HCT116 (cell line): Measurements from ENCODE around the gene FN3KRP. TPM values are rescaled to one million over a fixed set of nuclear protein-coding genes. Genes with fewer than 3 reads are reported as not detected.

Experiments used
- ATAC-seq: fragments of 200-7000 bp; cut with Tn5 transposase; 2 replicates; pipeline ENCODE4 v1.9.1; 2020; ENCODE audit warnings: mild to moderate bottlenecking, moderate library complexity
- BruUV-seq: library from RNA; stranded (reverse); fragments of 400-500 nt; replicated peaks from 2 replicates; lab custom pipeline; 2021; lab: Mats Ljungman, UMichigan
- CTCF ChIA-PET: fragments of 300-600 bp; sonication (Branson Sonifier 250); formaldehyde crosslinking; loops from one replicate; lab custom pipeline; 2021; ENCODE audit warnings: antibody characterized with exemption; lab: Charles Lee
- POLR2A ChIA-PET: fragments of 300-600, 350-600 bp; sonication (Branson Sonifier 250); formaldehyde crosslinking; loops from one replicate; lab custom pipeline; 2021; ENCODE audit warnings: antibody characterized with exemption; lab: Charles Lee
- RAD21 ChIA-PET, 2 experiments: fragments of 300-600 bp; sonication (Branson Sonifier 250); formaldehyde crosslinking; loops; one replicate each; lab custom pipeline; 2023; ENCODE audit warnings: low total read pairs in 2 of 2; ENCODE audit not compliant: uncharacterized antibody in 2 of 2, unreplicated experiment in 2 of 2, low non-redundant PET in 1 of 2; lab: Charles Lee
- DNase-seq: peaks from one replicate; pipeline ENCODE4 v3.0.0-alpha.2; 2010; ENCODE audit warnings: low read depth, low spot score
- H2AFZ ChIP-seq: fragments of 200-600 bp; shearing (Covaris generic), sonication (generic); 2 replicates; pipeline ENCODE4 v1.6.1; 2017; ENCODE audit warnings: low read depth, mixed run types, mixed read lengths, antibody characterized with exemption, low read length; ENCODE audit not compliant: poor library complexity, severe bottlenecking
- H3K27ac ChIP-seq: 2 replicates; pipeline ENCODE4 v1.5.1; 2012; ENCODE audit warnings: low read depth, low read length
- H3K27me3 ChIP-seq: fragments of 200-600 bp; sonication (generic); 2 replicates; pipeline ENCODE4 v1.6.1; 2016; ENCODE audit warnings: mixed run types, low read length, mixed read lengths; ENCODE audit not compliant: insufficient read depth
- H3K36me3 ChIP-seq, 2 experiments: fragments of 200-500 bp in 1 of 2; fragments of 200-600 bp in 1 of 2; sonication (Bioruptor generic) in 1 of 2; sonication (generic) in 1 of 2; 2 replicates each; pipeline versions ENCODE4 v1.5.1 to v1.6.1; 2014 to 2016; ENCODE audit warnings: low read length in 2 of 2, inconsistent platforms in 1 of 2, mixed read lengths in 1 of 2, mixed run types in 1 of 2; ENCODE audit not compliant: insufficient read depth in 2 of 2, control insufficient read depth in 1 of 2
- H3K4me1 ChIP-seq, 2 experiments: fragments of 200-600 bp in 1 of 2; sonication (generic) in 1 of 2; 2 replicates each; pipeline versions ENCODE4 v1.5.1 to v1.6.1; 2012 to 2017; ENCODE audit warnings: low read length in 2 of 2, inconsistent platforms in 1 of 2, mild to moderate bottlenecking in 1 of 2, mixed read lengths in 1 of 2, mixed run types in 1 of 2, moderate library complexity in 1 of 2; ENCODE audit not compliant: insufficient read depth in 2 of 2, control insufficient read depth in 1 of 2
- H3K4me2 ChIP-seq: fragments of 200-600 bp; sonication (generic); 2 replicates; pipeline ENCODE4 v1.6.1; 2017; ENCODE audit warnings: mixed run types, low read length, mixed read lengths
- H3K4me3 ChIP-seq, 2 experiments: fragments of 200-600 bp in 1 of 2; sonication (generic) in 1 of 2; replicated peaks in 1 of 2; 2 replicates each; pipeline ENCODE4 v1.5.1; 2011 to 2016; ENCODE audit warnings: low read length in 2 of 2, control low read depth in 1 of 2, low read depth in 1 of 2, mild to moderate bottlenecking in 1 of 2, mixed read lengths in 1 of 2, mixed run types in 1 of 2
- H3K79me2 ChIP-seq: fragments of 200-600 bp; sonication (generic); 2 replicates; pipeline ENCODE4 v1.6.1; 2017; ENCODE audit warnings: mild to moderate bottlenecking, mixed run types, low read length, moderate library complexity, mixed read lengths; ENCODE audit not compliant: insufficient read depth
- H3K9ac ChIP-seq: fragments of 200-600 bp; sonication (generic); 2 replicates; pipeline ENCODE4 v1.6.1; 2016; ENCODE audit warnings: low read length, mixed read lengths
- H3K9me2 ChIP-seq: fragments of 200-600 bp; sonication (generic), shearing (Covaris generic); 2 replicates; pipeline ENCODE4 v1.6.1; 2017; ENCODE audit warnings: mixed run types, mild to moderate bottlenecking, moderate library complexity; ENCODE audit not compliant: insufficient read depth
- H3K9me3 ChIP-seq, 2 experiments: fragments of 200-500 bp in 1 of 2; fragments of 200-600 bp in 1 of 2; sonication (Bioruptor generic) in 1 of 2; sonication (generic) in 1 of 2; 2 replicates each; pipeline ENCODE4 v1.6.1; 2014 to 2017; ENCODE audit warnings: low read length in 2 of 2, mixed read lengths in 2 of 2, inconsistent platforms in 1 of 2, low read depth in 1 of 2, mild to moderate bottlenecking in 1 of 2, mixed run types in 1 of 2, moderate library complexity in 1 of 2; ENCODE audit not compliant: control insufficient read depth in 1 of 2, insufficient read depth in 1 of 2
- H4K20me1 ChIP-seq: fragments of 200-600 bp; sonication (generic), shearing (Covaris generic); 2 replicates; pipeline ENCODE4 v1.6.1; 2017; ENCODE audit warnings: mixed run types, mild to moderate bottlenecking, moderate library complexity; ENCODE audit not compliant: insufficient read depth
- ATF3 ChIP-seq: IDR thresholded peaks from 2 replicates; pipeline ENCODE4 v1.6.1; 2012
- CEBPB ChIP-seq: IDR thresholded peaks from 2 replicates; pipeline ENCODE4 v1.6.1; 2012; ENCODE audit warnings: low read depth
- CTCF ChIP-seq, 3 experiments: fragments of 200-600 bp in 1 of 3; sonication (generic) in 1 of 3; IDR thresholded peaks in 2 of 3; conservative IDR thresholded peaks in 1 of 3; 2 replicates each; pipeline ENCODE4 v1.5.1; 2012 to 2017; ENCODE audit warnings: low read depth in 2 of 3, low read length in 2 of 3, antibody characterized with exemption in 1 of 3, borderline replicate concordance in 1 of 3, control low read depth in 1 of 3, mild to moderate bottlenecking in 1 of 3, mixed read lengths in 1 of 3, mixed run types in 1 of 3, moderate library complexity in 1 of 3; ENCODE audit not compliant: insufficient read depth in 1 of 3
- EGR1 ChIP-seq: IDR thresholded peaks from 2 replicates; pipeline ENCODE4 v1.6.1; 2012; ENCODE audit warnings: low read depth
- ELF1 ChIP-seq: IDR thresholded peaks from 2 replicates; pipeline ENCODE4 v1.6.1; 2012; ENCODE audit warnings: low read depth, borderline replicate concordance
- EZH2 ChIP-seq: fragments of 200-600 bp; sonication (generic); IDR thresholded peaks from 2 replicates; pipeline ENCODE4 v1.6.1; 2017; ENCODE audit warnings: antibody characterized with exemption, mixed run types
- EZH2phosphoT487 ChIP-seq: fragments of 200-600 bp; IDR thresholded peaks from 2 replicates; pipeline ENCODE4 v1.6.1; 2018; ENCODE audit warnings: antibody characterized with exemption, borderline replicate concordance
- FOSL1 ChIP-seq: IDR thresholded peaks from 2 replicates; pipeline ENCODE4 v1.6.1; 2012; ENCODE audit warnings: low read depth
- JUND ChIP-seq: IDR thresholded peaks from 2 replicates; pipeline ENCODE4 v1.6.1; 2012
- MAX ChIP-seq: IDR thresholded peaks from 2 replicates; pipeline ENCODE4 v1.6.1; 2012
- POLR2AphosphoS5 ChIP-seq: IDR thresholded peaks from 2 replicates; pipeline ENCODE4 v1.6.1; 2011; ENCODE audit warnings: mild to moderate bottlenecking, low read depth, low read length, moderate library complexity
- SIN3A ChIP-seq: IDR thresholded peaks from 2 replicates; pipeline ENCODE4 v1.6.1; 2012; ENCODE audit warnings: low read depth
- SRF ChIP-seq: IDR thresholded peaks from 2 replicates; pipeline ENCODE4 v1.6.1; 2012; ENCODE audit warnings: low read depth
- TCF7L2 ChIP-seq: IDR thresholded peaks from 2 replicates; pipeline ENCODE4 v1.7.0; 2011; ENCODE audit warnings: borderline replicate concordance, inconsistent platforms; ENCODE audit not compliant: insufficient read depth, insufficient read length; ENCODE audit errors: extremely low read depth
- YY1 ChIP-seq: IDR thresholded peaks from 2 replicates; pipeline ENCODE4 v1.6.1; 2011; ENCODE audit warnings: low read length, low read depth, moderate library complexity, mild to moderate bottlenecking; ENCODE audit not compliant: insufficient replicate concordance; ENCODE audit errors: extremely low read depth
- ZBTB33 ChIP-seq: IDR thresholded peaks from 2 replicates; pipeline ENCODE4 v1.6.1; 2011; ENCODE audit warnings: mild to moderate bottlenecking, low read length, moderate library complexity; ENCODE audit not compliant: insufficient replicate concordance; ENCODE audit errors: extremely low read depth
- ZFX ChIP-seq: fragments of 450-650 bp; IDR thresholded peaks from 2 replicates; pipeline ENCODE4 v1.6.1; 2017
- intact Hi-C: fragments of 100-400 bp; cut with micrococcal nuclease; formaldehyde crosslinking; loops from 2 replicates; pipeline ENCODE4 v1.10.0; 2022
- total RNA-seq: library from RNA; stranded (reverse); gene quantifications from one replicate; pipeline ENCODE4 v1.2.1, GENCODE V29; 2021; ENCODE audit not compliant: unreplicated experiment

FN3KRP gene
- total RNA-seq, 1 experiment from 2014 or later = 35.2 TPM

- CTCF ChIA-PET = no interaction called here
These were observed 13.2 kb downstream of the FN3KRP start for GRCh38 chr17:82729479-82730260.

More at GRCh38 chr17:82729479-82730260, 13.2 kb downstream of the FN3KRP start:
- Histone ChIP-seq H3K4me2 (no peak overlapping the region), H3K4me3 (no peak overlapping the region), H3K36me3 (peaks cover 27 to 42% of the 10 kb centered on the region in 2 experiments), H3K79me2 (no peaks in the 10 kb centered on the region), H3K9me3 (peaks cover 10 to 15% of the 10 kb centered on the region in 2 experiments; a peak in 3 of 4 replicates), H3K27me3 (no peaks in the 10 kb centered on the region), H3K27ac (no peak overlapping the region), H2AFZ (no peak overlapping the region), H3K4me1 (no peaks in the 10 kb centered on the region), H4K20me1 (no peaks in the 10 kb centered on the region), H3K9ac (no peak overlapping the region), H3K9me2 (no peaks in the 10 kb centered on the region)
- DNase-seq (no peak), ATAC-seq (no peak)
- ChIA-PET POLR2A (no interaction called here), RAD21 (no interaction called here)
- TF ChIP-seq ATF3 (no peak), YY1 (no peak), CTCF (IDR thresholded peaks at IDR 0.05 in 2 of 3, conservative IDR thresholded peaks at IDR 0.05 in 1 of 3; ENCODE audit: borderline replicate concordance in 1 of 3, insufficient read depth in 1 of 3, low read depth in 2 of 3, low read length in 2 of 3) (no peak), CEBPB (no peak), TCF7L2 (no peak), SRF (no peak), JUND (no peak), FOSL1 (no peak), ZBTB33 (no peak), EZH2phosphoT487 (no peak), ELF1 (no peak), SIN3A (no peak), MAX (no peak), POLR2AphosphoS5 (no peak), EGR1 (no peak), EZH2 (no peak), ZFX (no peak)
- intact Hi-C loops = no loop called here
- no TSS peak for BruUV-seq
